ENCODE data around the gene PYGB.
"Not testable (repeated sequence)": the region's sequence is repeated elsewhere in the genome, so short reads cannot be mapped to it uniquely, and the experiment has no call there.

The PYGB gene

DNA sequence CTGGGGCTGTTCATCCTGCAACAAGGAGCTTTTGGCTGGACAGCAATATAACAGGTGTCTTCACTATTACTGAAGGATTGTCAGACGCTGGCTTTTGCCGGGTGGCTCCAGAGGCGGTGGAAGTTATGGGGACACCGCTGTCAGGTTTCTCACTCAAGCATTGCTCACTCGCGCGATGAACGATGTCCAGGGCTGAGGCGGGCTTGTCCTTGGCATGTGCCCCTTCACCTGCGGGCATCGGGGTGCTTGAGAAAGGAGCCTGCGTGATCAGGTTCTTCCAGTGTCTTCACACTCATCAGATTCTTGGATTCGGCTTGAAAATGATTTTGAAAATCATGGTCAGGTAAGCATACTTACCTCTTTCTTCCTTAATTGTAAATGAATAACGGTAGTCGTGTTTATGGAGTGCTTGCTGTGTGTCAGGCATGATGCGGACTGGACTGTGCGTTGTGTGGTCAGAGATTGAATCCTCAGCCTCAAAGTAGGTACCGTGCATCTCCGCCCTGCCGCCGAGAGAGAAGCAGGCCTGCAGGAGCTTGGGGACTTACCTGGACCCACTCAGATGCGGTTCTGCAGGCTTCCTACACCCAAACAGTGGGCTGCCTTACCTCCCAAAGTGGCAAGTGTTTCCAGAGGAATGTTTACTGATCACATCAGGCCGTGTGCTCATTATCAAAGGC is 18.3 kb upstream of the PYGB start:
- no peak for DNase-seq (ENCODE audit: low read depth in 1 of 2, low spot score in 1 of 2)

DNA sequence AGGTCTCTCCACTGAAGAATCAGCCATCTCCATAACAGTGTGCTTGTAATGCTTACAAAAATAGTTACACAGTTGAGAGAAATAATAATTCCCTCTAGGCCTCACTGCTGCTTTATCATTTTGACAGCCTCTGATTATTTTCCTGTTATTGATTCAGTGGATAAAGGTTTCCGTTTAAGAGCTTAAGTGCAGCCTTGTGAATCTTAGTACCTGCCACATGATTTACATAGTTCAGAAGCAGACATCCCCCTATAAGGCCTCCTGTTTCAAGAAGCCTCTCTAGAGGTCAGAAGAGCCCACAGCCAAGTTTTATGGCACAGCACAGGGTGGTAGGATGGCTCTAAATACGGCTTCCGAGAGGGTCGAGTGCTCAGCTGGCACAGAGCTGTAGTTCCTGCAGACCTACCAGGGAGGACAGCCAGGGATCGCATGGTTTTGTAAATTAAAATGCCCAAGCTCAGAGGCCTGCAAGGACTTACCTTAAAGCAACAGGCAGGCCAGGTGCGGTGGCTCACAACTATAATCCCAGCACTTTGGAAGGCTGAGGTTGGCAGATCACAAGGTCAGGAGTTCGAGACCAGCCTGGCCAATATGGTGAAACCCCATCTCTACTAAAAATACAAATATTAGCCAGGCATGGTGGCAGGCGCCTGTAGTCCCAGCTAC is 17.6 kb upstream of the PYGB start:
- DNase-seq (ENCODE audit: low read depth in 1 of 2, low spot score in 1 of 2): no peak

DNA sequence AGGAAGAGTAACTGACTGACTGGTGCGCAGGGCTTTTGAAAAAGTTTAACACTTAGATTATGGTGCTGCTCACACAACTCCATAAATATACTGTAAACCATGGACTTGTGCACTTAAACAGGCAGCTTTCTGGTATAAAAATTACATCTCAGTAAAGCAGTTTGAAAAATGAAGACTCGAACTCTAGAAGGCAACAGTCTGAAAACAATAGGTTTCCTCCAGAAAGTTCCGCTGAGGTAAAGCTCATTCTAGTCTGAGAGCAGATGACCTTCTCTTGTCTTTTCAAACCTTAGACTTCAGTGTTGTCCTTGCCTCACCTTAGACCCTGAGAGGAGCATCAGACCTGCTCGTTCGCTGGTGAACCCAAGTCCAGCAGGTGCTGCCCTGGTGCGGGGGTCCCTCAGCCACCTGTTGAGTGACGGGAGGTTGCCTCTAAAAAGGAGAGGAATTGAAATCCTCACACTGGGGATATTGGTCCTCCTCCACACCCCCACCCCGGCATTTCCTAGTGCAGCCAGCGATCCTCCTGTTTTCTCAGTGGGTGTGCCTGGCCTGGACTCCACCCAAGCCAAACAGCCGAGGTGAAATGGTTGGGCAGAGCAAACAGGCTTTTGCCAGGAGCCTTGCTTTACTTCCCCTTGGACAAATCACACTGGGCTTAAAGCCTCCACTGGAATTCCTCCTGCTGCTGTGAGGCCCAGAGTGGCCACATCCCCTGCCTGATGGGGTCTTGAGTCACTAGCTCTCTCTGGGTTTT is 14.7 kb upstream of the PYGB start:
- DNase-seq (ENCODE audit: low read depth in 1 of 2, low spot score in 1 of 2): no peak

DNA sequence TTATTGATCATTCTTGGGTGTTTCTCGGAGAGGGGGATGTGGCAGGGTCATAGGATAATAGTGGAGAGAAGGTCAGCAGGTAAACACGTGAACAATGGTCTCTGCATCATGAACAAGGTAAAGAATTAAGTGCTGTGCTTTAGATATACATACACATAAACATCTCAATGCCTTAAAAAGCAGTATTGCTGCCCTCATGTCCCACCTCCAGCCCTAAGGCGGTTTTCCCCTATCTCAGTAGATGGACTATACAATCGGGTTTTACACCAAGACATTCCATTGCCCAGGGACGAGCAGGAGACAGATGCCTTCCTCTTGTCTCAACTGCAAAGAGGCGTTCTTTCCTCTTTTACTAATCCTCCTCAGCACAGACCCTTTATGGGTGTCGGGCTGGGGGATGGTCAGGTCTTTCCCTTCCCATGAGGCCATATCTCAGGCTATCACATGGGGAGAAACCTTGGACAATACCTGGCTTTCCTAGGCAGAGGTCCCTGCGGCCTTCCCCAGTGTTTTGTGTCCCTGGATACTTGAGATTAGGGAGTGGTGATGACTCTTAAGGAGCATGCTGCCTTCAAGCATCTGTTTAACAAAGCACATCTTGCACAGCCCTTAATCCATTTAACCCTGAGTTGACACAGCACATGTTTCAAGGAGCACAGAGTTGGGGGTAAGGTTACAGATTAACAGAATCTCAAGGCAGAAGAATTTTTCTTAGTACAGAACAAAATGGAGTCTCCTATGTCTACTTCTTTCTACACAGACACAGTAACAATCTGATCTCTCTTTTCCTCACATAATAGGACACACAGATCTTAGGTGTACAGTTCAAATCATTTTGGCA is 13.7 kb upstream of the PYGB start:
- not testable (repeated sequence) for DNase-seq (ENCODE audit: low read depth in 1 of 2, low spot score in 1 of 2)

DNA sequence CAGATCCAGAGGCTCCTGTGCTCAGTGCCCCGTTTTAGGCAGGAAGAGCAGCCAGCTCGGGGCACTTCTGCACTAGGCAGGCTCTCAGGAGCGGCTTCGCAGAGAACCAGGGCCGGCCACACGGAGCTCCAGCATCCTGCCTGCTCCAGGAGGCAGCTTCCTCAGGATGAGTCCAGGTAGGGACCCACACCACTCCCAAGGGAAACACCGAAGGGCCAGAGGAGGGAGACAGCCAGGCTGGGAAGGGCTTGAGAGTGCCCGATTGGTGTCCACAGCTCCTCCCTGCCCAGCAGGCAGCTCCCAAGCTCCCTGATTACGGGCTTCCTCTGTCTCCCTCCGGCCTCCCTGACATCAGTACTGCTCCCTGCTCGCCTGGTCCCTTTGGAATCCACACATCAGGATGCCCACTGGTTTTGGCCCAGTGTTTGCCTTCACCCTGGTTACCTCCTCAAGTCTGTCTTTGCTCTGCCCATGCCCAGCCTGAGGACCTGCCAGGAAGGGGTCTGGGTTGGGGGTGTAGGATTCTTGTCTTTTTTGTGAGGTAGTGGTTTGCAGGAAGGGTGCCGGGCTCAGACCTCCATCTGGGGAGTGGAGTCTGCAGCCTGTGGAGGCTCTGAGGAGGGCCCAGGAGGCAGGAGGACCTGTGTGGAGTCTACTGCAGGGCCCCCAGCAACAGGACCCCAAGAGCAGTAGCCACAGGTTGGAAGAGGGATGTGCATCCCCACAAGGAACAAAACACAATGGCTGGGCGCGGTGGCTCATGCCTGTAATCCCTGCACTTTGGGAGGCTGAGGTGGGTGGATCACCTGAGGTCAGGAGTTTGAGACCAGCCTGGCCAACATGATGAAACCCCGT is 11.2 kb upstream of the PYGB start:
- DNase-seq (ENCODE audit: low read depth in 1 of 2, low spot score in 1 of 2): no peak

DNA sequence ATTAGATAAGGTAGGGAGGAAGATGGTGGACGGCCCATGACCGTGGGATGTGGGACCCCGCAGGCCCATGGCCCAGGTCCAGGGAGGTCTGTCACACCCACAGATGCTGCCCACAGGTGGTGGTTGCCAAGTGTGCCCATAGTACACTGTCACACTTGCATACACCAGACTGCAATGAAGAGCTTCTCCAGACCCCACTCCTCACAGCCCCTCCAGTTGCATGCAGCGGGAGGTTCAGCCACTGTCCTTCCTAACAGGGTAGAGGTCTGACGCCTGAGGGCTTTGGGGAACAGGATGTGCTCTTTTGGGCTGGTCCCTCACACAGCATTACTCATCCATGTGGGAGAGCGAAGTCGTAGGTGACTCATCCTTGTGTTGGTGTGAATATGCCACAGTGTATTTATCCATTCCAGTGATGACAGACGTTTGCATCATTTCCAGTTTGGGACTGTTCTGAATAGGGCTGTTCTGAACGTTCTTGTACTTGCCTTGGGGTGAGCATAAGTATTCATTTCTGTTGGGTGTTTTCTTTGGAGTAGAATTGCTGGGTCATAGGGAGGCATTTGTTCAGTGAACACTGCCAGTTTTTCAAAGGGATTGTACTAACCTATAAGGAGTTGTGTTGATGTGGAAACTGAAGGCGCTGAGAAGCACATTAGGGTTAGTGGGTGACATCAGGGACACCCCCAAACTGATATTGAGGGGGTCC is 10.1 kb upstream of the PYGB start:
- peak in 1 of 2 donors; percentile 29 for DNase-seq (ENCODE audit: low read depth in 1 of 2, low spot score in 1 of 2)

DNA sequence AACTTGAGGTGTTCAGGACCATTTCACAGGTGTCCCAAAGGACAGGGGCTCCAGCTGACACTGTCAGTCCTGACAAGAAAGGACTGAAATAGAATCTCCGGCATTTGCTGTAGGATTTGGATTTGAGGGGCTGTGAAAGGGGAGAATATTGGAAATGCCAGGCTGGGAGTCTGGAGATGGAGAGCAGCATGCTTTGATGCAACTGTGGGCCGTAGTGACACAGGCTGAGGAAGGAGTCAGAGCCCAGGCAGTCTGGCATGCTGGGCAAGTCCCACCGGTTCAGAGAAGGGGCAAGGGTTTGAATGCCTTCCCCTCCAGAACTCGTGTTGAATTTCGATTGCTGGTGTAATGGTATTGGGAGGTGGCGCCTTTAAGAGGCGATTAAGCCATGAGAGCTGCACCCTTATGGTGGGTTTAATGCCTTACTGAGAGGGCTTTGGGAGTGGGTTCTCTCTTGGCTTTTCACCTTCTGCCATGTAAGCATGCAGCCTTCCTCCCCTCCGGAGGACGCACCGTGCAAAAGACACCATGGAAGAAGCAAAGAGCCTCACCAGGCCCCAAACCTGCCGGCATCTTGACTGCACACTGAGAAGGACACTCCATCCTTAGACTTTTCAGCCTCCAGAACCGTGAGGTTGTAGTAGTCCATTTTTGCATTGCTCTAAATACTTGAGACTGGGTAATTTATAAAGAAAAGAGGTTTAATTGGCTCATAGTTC is 9.4 kb upstream of the PYGB start:
- DNase-seq (ENCODE audit: low read depth in 1 of 2, low spot score in 1 of 2): no peak

DNA sequence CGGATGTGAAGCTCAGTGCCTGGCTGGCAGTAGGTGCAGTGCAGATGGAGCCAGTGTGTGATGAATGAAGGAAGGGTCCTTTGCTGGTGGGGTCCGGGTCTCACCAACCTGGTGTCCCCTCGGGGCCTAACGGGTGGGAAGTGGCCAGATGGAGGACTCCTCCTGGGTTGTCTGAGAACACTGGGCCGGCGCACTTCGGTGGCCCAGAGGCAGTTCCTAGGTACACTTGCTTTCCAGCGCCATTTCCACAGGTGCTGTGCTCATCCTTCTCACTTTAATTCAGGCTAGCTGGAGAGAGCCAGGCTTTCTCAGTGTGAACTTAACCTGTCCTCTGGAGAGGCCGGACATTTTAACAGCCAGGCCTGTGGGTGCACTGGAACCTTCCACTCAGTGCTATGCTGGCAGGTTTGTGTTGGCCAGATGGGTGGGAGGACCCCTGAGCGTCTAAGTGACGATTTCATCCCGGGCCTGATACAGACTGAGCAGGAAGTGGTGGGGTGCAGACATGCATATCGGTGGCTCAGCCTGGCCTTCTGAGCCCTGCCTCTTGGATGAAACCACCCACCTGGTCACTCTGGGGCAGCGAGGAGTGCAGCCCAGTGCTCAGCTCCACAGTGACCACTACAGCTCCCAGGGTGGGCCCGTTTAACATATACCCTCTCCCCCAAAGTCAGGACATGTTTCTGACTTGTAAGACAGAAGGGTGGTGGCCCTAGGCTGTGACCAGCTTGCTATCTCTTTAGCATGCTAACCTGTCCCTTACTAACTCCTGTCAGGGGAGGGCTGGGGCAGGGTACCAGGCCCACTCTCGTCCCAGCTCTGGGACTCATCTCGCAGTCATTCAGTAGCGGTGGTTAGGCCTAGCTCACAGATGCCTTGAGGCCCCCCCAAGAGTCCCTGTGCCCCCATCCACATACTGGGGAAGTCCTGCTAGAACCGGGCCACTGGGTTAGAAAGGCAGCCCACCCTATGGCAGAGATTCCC is 8.2 kb upstream of the PYGB start:
- no peak for DNase-seq (ENCODE audit: low read depth in 1 of 2, low spot score in 1 of 2)

DNA sequence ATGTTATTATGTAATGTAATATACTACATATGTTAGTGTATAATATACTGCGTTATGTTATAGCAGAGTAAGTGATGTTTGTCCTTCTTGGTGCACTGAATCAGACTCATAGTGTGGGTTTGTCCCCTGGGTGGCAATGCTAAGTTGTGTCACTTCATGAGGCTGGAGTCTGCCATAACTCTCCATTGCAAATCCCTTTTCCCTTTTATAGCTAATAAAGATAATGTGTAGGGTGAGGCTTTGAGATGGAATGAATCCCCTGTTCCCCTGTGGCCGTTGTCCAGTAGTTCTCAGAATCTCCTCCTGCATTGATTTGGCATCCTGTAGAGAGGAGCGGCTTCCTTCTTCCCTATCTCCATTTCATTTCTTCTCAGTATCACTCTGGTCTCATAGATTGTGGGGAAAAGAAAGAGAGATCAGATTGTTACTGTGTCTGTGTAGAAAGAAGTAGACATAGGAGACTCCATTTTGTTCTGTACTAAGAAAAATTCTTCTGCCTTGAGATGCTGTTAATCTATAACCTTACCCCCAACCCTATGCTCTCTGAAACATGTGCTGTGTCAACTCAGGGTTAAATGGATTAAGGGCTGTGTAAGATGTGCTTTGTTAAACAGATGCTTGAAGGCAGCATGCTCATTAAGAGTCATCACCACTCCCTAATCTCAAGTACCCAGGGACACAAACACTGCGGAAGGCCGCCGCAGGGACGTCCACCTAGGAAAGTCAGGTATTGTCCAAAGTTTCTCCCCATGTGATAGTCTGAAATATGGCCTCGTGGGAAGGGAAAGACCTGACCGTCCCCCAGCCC is 6.8 kb upstream of the PYGB start:
- DNase-seq (ENCODE audit: low read depth in 1 of 2, low spot score in 1 of 2): not testable (repeated sequence)

DNA sequence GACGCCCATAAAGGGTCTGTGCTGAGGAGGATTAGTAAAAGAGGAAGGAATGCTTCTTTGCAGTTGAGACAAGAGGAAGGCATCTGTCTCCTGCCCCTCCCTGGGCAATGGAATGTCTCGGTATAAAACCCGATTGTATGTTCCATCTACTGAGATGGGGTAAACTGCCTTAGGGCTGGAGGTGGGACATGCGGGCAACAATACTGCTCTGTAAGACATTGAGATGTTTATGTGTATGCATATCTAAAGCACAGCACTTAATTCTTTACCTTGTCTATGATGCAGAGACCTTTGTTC is 6.3 kb upstream of the PYGB start:
- DNase-seq (ENCODE audit: low read depth in 1 of 2, low spot score in 1 of 2): not testable (repeated sequence)

DNA sequence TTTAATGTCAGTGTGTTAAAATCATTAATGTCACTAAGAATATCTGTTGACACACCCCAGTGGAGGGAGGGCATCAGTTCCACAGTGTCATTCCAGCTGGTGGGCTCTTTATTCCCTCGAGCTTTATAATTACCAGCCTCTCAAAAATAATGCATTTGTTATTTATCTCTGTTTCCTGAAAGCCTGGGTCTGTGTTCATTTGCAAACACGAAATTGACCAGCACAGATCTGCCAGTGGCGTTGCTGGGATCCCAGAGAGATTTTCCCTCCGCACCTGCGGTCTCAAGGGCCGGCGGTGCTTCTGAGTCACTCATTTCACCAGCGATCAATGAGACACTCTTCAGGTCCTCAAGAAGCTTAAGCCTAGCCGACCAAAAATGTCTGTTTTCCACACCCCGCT is 5.7 kb upstream of the PYGB start:
- no peak for DNase-seq (ENCODE audit: low read depth in 1 of 2, low spot score in 1 of 2)

DNA sequence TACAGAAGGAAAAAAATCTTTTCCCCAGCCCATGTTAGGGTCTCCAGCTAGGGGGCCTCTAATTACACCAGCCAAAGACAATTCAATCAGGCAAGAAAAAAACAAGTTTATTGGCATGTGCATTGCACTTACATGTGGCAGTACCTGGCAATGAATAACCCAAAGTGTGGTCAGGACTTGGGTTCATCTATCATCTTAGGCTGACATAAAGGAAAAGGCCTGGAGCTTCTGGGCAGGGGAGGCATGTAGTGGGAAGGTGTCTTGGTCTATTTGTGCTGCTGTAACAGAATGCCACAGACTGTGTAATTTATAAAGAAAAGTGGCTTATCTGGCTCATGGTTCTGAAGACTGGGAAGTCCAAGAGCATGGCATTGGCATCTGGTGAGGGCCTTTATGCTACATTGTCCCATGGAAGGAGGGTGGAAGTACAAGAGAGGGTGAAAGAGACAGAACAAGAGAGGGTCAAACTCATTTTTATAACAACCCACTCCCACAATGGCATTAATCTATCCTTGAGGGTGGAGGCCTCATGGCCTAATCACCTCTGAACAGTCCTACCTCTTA is 4.4 kb upstream of the PYGB start:
- DNase-seq (ENCODE audit: low read depth in 1 of 2, low spot score in 1 of 2): no peak

DNA sequence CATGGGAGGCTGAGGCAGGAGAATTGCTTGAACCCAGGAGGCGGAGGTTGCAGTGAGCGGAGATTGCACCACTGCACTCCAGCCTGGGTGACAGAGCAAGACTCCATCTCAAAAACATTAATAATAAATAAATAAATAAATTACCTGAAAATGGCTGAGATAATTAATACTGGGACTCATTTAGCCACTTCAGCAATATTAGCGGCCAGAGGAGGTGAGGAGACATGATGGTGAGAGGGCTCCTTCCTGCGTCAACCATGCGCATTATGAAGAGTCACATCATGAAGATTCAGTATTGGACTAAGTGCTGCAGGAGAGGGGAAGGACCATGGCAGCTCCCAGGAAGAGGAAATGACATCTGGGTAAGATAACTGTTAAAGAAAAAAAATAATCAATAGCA is 2.9 kb upstream of the PYGB start:
- no peak for DNase-seq (ENCODE audit: low read depth in 1 of 2, low spot score in 1 of 2)

DNA sequence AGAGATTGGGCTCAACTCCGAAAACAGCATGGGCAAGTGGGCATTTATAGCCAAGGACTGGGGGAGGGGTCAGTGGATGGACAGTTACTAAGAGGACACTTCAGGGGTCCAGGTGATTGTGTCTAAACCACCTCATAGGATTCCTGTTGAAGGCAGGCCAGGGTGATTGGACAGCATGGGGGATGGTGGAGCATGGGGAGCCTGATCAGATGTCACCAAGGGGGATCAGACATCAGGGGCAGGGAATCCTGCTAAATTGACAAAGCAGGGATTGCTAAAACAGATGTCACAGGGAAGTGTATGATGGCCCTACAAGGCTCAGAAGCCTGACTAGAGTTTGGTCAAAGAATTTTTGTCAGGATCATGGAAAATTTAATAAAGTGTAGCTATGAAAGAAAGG is 2.4 kb upstream of the PYGB start:
- no peak for DNase-seq (ENCODE audit: low read depth in 1 of 2, low spot score in 1 of 2)

DNA sequence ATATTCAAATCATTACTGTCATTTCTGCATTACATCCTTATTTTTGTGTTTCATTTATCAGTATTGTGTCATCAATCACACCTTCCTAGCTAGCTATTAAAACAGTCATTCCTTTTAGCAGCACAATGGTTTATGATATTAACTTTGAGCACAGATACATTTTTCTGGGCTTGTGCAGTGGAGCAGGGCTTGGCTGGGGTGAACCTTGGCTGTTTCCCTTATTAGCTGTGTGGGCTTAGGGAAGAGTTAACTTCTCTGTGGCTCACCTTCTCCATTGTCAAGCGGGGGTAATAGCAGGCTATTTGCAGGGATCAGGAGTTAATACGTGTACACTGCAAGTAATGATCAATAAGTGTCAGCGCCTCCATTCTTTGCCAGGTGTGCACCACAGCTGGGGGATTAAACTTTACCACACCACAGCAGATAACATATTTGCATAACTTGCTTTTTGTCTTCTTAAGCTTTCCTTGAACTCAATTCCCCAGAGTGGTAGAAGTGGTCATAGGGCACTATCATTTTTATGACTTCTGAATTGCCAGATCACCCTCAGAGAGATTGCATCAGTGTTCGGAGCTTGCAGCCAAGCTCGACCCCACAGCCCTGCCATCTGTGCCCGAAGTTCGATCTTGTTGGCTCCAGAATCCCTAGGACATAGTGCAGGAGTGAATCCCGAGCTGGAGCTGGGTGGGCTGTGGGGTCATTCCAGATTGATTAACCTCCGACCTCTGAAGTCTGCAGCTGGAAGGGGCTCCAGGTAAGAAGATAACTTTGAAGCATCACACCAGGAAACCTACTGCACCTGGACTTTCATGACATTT is 1.5 kb upstream of the PYGB start:
- DNase-seq (ENCODE audit: low read depth in 1 of 2, low spot score in 1 of 2): no peak

DNA sequence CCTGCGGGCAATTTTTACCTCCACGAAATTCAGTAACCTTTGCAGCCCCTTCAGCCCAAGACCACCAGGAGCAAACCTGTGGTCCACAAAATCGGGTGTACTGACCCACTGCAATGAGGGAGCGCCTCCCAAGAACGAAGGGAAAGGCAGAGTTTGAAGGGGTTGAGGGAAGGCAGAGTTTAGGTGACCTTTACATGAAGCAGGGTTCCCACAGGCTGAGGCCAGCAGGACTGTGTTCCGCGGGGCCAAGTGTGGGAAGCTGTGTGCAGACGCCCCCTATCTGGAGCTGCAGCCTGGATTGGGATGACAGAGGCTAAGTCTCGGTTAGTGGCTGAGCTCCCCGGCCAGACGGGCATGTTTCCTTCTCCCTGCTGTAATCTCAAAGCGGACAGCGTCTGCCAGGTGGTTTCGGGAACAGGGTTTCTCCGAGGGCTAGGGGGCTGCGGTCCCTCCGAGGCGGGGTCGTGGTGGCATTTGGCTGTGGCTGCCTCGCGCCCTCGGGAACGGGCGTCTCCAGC is 826 bp upstream of the PYGB start:
- DNase-seq (ENCODE audit: low read depth in 1 of 2, low spot score in 1 of 2): no peak
